Measurements from ENCODE around the gene PHRF1. TPM values are rescaled to one million over a fixed set of nuclear protein-coding genes. Genes with fewer than 3 reads are reported as not detected.

Gene PHRF1
- total RNA-seq, 3 donors from 2014 or later (not counting 1 experiment from before 2014, with no cell fraction given): 46.1 to 52.0 (median 46.9) TPM

DNA sequence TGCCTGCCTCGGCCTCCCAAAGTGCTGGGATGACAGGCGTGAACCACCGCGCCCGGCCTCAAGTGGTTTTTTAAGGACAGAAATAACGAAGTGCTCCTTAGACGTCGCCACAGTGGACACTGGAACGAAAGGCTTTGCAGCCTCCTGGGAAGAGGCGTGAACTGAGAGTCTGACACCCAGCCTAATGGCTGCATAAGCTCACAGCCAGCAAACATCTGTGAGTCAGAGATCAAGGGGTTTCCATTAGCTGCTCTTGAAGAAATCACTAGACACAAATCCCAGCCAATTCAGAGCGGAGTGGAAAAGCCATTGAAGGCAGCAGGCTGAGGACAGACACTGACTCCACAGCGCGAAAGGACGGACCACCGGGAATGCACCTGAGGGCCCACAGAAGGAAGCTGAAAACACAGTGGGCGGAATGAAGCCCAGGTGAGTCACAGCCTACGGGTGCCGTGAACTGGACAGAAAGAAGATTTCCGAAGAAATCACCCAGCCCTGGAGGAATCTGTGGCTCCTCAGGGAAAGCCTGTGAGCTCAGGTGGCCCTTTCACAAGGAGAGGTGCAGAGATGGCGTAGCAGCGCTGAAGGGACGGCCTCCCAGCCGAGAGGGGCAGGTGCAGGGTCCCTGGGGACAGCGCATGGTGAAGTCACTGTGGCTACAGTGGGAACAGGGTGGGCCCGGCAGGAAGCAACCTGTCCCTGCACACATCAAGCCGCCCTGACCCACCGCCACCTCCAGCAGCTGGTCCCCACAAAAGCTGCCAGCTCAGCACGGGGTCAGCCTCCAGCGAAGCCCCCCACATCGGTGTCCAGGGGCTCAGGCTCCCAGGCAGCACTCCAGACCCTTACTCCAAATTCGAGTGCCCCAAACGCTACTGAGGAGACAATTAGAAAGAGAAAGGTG is 27.3 kb upstream of the PHRF1 start:
- Mint-ChIP-seq H3K27me3 (ENCODE audit: low read depth in 2 of 2) (peaks cover 0 to 3% of the 10 kb centered on the region in 2 donors), H3K4me1 (no peaks in the 10 kb centered on the region), H3K27ac (no peak overlapping the region), H3K36me3 (no peaks in the 10 kb centered on the region), H3K9me3 (no peaks in the 10 kb centered on the region), H3K4me3 (no peak overlapping the region)
- ATAC-seq (no peak), DNase-seq (no peak)
- Histone ChIP-seq H3K9me3 (ENCODE audit: control insufficient read depth, insufficient read depth, low read length) (no peaks in the 10 kb centered on the region), H3K27ac (ENCODE audit: low read length) (no peak overlapping the region), H3K4me1 (ENCODE audit: control insufficient read depth, insufficient read depth, low read length) (peaks cover 3% of the 10 kb centered on the region), H3K4me3 (ENCODE audit: low read length) (no peak overlapping the region), H3K27me3 (ENCODE audit: control insufficient read depth, insufficient read depth, low read length) (no peaks in the 10 kb centered on the region), H3K36me3 (ENCODE audit: control insufficient read depth, insufficient read depth, low read length) (no peaks in the 10 kb centered on the region)
- intact Hi-C loops (cut with micrococcal nuclease): no loop called here
- WGBS (ENCODE audit: insufficient coverage): 86% methylated on average over 32 of the region's 32 CpGs
- TF ChIP-seq, protein P1, sequence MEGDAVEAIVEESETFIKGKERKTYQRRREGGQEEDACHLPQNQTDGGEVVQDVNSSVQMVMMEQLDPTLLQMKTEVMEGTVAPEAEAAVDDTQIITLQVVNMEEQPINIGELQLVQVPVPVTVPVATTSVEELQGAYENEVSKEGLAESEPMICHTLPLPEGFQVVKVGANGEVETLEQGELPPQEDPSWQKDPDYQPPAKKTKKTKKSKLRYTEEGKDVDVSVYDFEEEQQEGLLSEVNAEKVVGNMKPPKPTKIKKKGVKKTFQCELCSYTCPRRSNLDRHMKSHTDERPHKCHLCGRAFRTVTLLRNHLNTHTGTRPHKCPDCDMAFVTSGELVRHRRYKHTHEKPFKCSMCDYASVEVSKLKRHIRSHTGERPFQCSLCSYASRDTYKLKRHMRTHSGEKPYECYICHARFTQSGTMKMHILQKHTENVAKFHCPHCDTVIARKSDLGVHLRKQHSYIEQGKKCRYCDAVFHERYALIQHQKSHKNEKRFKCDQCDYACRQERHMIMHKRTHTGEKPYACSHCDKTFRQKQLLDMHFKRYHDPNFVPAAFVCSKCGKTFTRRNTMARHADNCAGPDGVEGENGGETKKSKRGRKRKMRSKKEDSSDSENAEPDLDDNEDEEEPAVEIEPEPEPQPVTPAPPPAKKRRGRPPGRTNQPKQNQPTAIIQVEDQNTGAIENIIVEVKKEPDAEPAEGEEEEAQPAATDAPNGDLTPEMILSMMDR (IDR thresholded peaks at IDR 0.05): no peak

DNA sequence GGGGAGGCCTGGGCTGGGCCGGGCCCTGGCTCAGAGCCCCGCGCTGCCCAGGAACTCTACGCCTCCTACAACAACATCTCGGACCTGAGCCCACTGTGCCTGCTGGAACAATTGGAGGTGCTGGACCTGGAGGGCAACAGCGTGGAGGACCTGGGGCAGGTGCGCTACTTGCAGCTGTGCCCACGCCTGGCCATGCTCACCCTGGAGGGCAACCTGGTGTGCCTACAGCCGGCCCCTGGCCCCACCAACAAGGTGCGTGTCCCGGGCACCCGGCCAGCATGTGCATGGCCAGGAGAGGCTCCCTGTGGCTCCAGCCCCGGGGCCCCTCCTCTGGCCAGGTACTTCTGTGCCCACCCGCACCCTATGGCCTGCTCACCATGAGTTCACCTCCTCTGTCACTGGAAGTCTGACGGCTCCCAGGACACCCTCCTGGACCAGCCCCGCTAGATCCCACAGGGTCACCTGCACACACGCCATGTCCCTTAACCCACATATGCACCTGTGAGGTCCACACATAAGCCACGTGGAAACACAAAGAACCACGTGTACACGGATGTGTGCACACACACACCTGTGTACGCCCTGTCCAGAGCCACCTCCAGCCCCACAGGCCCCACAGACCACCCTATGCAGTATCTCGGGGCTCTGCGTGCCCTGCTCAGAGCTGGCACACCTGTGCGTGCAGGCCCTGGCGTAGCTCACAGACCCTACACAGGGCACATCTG is 26.1 kb upstream of the PHRF1 start:
- H3K9me3 Mint-ChIP-seq: no peaks in the 10 kb centered on the region
- TF ChIP-seq, protein P1 (IDR thresholded peaks at IDR 0.05): no peak
- ATAC-seq (no peak), DNase-seq (no peak)
- H3K27me3 Mint-ChIP-seq (ENCODE audit: low read depth in 2 of 2): peaks cover 0 to 3% of the 10 kb centered on the region in 2 donors
- peaks cover 13% of the 10 kb centered on the region for H3K4me1 ChIP-seq (ENCODE audit: control insufficient read depth, insufficient read depth, low read length)
- no peak overlapping the region for H3K27ac Mint-ChIP-seq
- H3K36me3 ChIP-seq (ENCODE audit: control insufficient read depth, insufficient read depth, low read length): no peaks in the 10 kb centered on the region
- no peaks in the 10 kb centered on the region for H3K27me3 ChIP-seq (ENCODE audit: control insufficient read depth, insufficient read depth, low read length)
- no peaks in the 10 kb centered on the region for H3K36me3 Mint-ChIP-seq
- no peak overlapping the region for H3K4me3 ChIP-seq (ENCODE audit: low read length)
- H3K9me3 ChIP-seq (ENCODE audit: control insufficient read depth, insufficient read depth, low read length): no peaks in the 10 kb centered on the region
- H3K4me3 Mint-ChIP-seq: no peak overlapping the region
- no peaks in the 10 kb centered on the region for H3K4me1 Mint-ChIP-seq
- no peak overlapping the region for H3K27ac ChIP-seq (ENCODE audit: low read length)
- WGBS (ENCODE audit: insufficient coverage): 93% methylated on average over 25 of the region's 25 CpGs
- intact Hi-C loops (cut with micrococcal nuclease): no loop called here

DNA sequence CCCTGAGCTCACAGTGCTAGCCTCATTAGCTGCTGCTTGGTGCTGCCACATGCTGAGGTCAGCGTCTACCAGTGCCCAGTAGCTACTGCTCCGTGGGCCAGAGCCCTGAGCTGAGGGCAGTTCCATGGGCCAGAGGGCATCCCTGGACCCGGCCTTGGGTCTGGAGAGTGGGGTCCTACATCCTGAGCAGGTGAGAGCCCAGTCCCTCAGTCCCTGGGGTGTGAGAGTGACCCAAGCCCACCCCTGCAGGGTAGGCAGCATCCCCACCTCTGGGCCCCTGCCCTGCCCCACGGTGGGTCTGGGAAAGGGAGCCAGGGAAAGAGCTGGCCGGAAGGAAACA is 25.6 kb upstream of the PHRF1 start:
- Histone ChIP-seq H3K27ac (ENCODE audit: low read length) (no peak overlapping the region), H3K4me3 (ENCODE audit: low read length) (no peak overlapping the region), H3K4me1 (ENCODE audit: control insufficient read depth, insufficient read depth, low read length) (peaks cover 18% of the 10 kb centered on the region), H3K27me3 (ENCODE audit: control insufficient read depth, insufficient read depth, low read length) (no peaks in the 10 kb centered on the region), H3K36me3 (ENCODE audit: control insufficient read depth, insufficient read depth, low read length) (no peaks in the 10 kb centered on the region), H3K9me3 (ENCODE audit: control insufficient read depth, insufficient read depth, low read length) (no peaks in the 10 kb centered on the region)
- Mint-ChIP-seq H3K4me3 (no peak overlapping the region), H3K4me1 (no peaks in the 10 kb centered on the region), H3K36me3 (no peaks in the 10 kb centered on the region), H3K27me3 (ENCODE audit: low read depth in 2 of 2) (peaks cover 0 to 3% of the 10 kb centered on the region in 2 donors), H3K9me3 (no peaks in the 10 kb centered on the region), H3K27ac (no peak overlapping the region)
- TF ChIP-seq, protein P1 (IDR thresholded peaks at IDR 0.05): no peak
- 87% methylated on average over 5 of the region's 5 CpGs for WGBS (ENCODE audit: insufficient coverage)
- ATAC-seq: no peak
- no peak for DNase-seq
- intact Hi-C loops (cut with micrococcal nuclease): no loop called here

Data from natural killer cell (primary cell).